Suprapubic skin (tissue), 4 donors: ENCODE results near the gene PSMA7. TPM values are rescaled to one million over a fixed set of nuclear protein-coding genes. Genes with fewer than 3 reads are reported as not detected.
A peak's percentile ranks its signal among the peaks of the same experiment; 100 is the strongest.

Source experiments
- DNase-seq, 2 donors: peaks; one replicate each; pipeline ENCODE4 v3.0.0-alpha.2; 2019; ENCODE audit warnings: low spot score in 2 of 2
- H3K27ac ChIP-seq: fragments of 200-600 bp; sonication (generic); one replicate; pipeline ENCODE4 v1.5.1; 2019
- H3K27me3 ChIP-seq: fragments of 200-600 bp; sonication (generic); one replicate; pipeline ENCODE4 v1.5.1; 2019
- H3K36me3 ChIP-seq: fragments of 200-600 bp; sonication (generic); one replicate; pipeline ENCODE4 v1.5.1; 2019
- H3K4me1 ChIP-seq: fragments of 200-600 bp; sonication (generic); one replicate; pipeline ENCODE4 v1.5.1; 2019
- H3K4me3 ChIP-seq: fragments of 200-600 bp; sonication (generic); one replicate; pipeline ENCODE4 v1.5.1; 2019; ENCODE audit warnings: mild to moderate bottlenecking
- H3K9me3 ChIP-seq: fragments of 200-600 bp; sonication (generic); one replicate; pipeline ENCODE4 v1.5.1; 2019
- CTCF ChIP-seq, 2 donors: fragments of 200-600 bp in 1 of 2; fragments of 450-650 bp in 1 of 2; sonication (generic) in 1 of 2; IDR thresholded peaks; one replicate each; pipeline ENCODE4 v1.5.1; 2016 to 2019; ENCODE audit warnings: antibody characterized with exemption in 2 of 2, mild to moderate bottlenecking in 1 of 2, moderate library complexity in 1 of 2
- EP300 ChIP-seq: sonication (generic); formaldehyde crosslinking; IDR thresholded peaks from one replicate; pipeline ENCODE4 v1.6.1; 2017; ENCODE audit warnings: antibody characterized with exemption
- POLR2A ChIP-seq, 2 donors: fragments of 450-650 bp; IDR thresholded peaks; one replicate each; pipeline ENCODE4 v1.6.1; 2017; ENCODE audit warnings: antibody characterized with exemption in 2 of 2, mild to moderate bottlenecking in 2 of 2, moderate library complexity in 2 of 2
- POLR2AphosphoS5 ChIP-seq, 3 donors: sonication (generic); formaldehyde crosslinking; IDR thresholded peaks; one replicate each; pipeline ENCODE4 v1.6.1; 2017; ENCODE audit warnings: antibody characterized with exemption in 3 of 3
- WGBS: methylation state at CpG from one replicate; pipeline ENCODE4 v1.1.5; 2018; 5-methylcytosine and 5-hydroxymethylcytosine counted together
- total RNA-seq, 4 donors: library from RNA; depleted of rRNA; stranded (reverse); fragments of >200 nt; gene quantifications; one replicate each; pipeline ENCODE4 v1.1.0, GENCODE V29; 2016

PSMA7 gene
- total RNA-seq, 4 donors from 2014 or later, result 163 to 226 (median 208) TPM

GRCh38 chr20:62158541-62158940 lies 15.3 kb upstream of the PSMA7 start:
- 97% methylated on average over 18 of the region's 22 CpGs for WGBS
- H3K36me3 ChIP-seq, result peaks cover 44% of the 10 kb centered on the region

GRCh38 chr20:62158088-62158400 lies 14.8 kb upstream of the PSMA7 start:
- H3K36me3 ChIP-seq, result peaks cover 39% of the 10 kb centered on the region
- H3K9me3 ChIP-seq, result no peaks in the 10 kb centered on the region
- no peak for DNase-seq
- no peak overlapping the region for H3K27ac ChIP-seq
- H3K4me1 ChIP-seq, result peaks cover 35% of the 10 kb centered on the region
- TF ChIP-seq POLR2A (IDR thresholded peaks at IDR 0.05), result no peak
- no peak for TF ChIP-seq CTCF (IDR thresholded peaks at IDR 0.05)
- TF ChIP-seq EP300, result no peak
- TF ChIP-seq POLR2AphosphoS5 (IDR thresholded peaks at IDR 0.05), result no peak
- no peaks in the 10 kb centered on the region for H3K27me3 ChIP-seq
- over 99% methylated on average over 12 of the region's 12 CpGs for WGBS
- H3K4me3 ChIP-seq, result no peak overlapping the region

More at GRCh38 chr20:62158541-62158940, 15.3 kb upstream of the PSMA7 start:
- Histone ChIP-seq H3K27me3 (no peaks in the 10 kb centered on the region), H3K27ac (no peak overlapping the region), H3K4me3 (no peak overlapping the region), H3K9me3 (no peaks in the 10 kb centered on the region), H3K4me1 (peaks cover 35% of the 10 kb centered on the region)
- no peak for DNase-seq
- TF ChIP-seq EP300 (no peak), CTCF (IDR thresholded peaks at IDR 0.05) (no peak), POLR2AphosphoS5 (IDR thresholded peaks at IDR 0.05) (no peak), POLR2A (IDR thresholded peaks at IDR 0.05) (no peak)

- no peak overlapping the region for H3K4me3 ChIP-seq
- peaks cover 37% of the 10 kb centered on the region for H3K36me3 ChIP-seq
- TF ChIP-seq POLR2A (IDR thresholded peaks at IDR 0.05), result no peak
- TF ChIP-seq EP300, result no peak
- TF ChIP-seq CTCF (IDR thresholded peaks at IDR 0.05), result no peak
- no peak for TF ChIP-seq POLR2AphosphoS5 (IDR thresholded peaks at IDR 0.05)
- H3K27me3 ChIP-seq, result no peaks in the 10 kb centered on the region
- no peak for DNase-seq
- WGBS, result 94% methylated on average over 20 of the region's 25 CpGs
- no peaks in the 10 kb centered on the region for H3K9me3 ChIP-seq
- no peak overlapping the region for H3K27ac ChIP-seq
- H3K4me1 ChIP-seq, result peaks cover 35% of the 10 kb centered on the region
These were observed 14.3 kb upstream of the PSMA7 start for GRCh38 chr20:62157387-62158087.

GRCh38 chr20:62156592-62157386 lies 13.6 kb upstream of the PSMA7 start:
- Histone ChIP-seq H3K9me3 (no peaks in the 10 kb centered on the region), H3K4me1 (peaks cover 35% of the 10 kb centered on the region), H3K4me3 (no peak overlapping the region), H3K27ac (no peak overlapping the region), H3K27me3 (no peaks in the 10 kb centered on the region), H3K36me3 (peaks cover 31% of the 10 kb centered on the region)
- TF ChIP-seq CTCF (IDR thresholded peaks at IDR 0.05) (peak; percentile 9 to 77), EP300 (no peak), POLR2AphosphoS5 (IDR thresholded peaks at IDR 0.05) (no peak)
- WGBS, result 41% methylated on average over 13 of the region's 24 CpGs
- no peak for DNase-seq

- WGBS, result 74% methylated on average over 2 of the region's 3 CpGs
- Histone ChIP-seq H3K36me3 (peaks cover 25% of the 10 kb centered on the region), H3K27ac (no peak overlapping the region), H3K9me3 (no peaks in the 10 kb centered on the region), H3K4me1 (peaks cover 37% of the 10 kb centered on the region), H3K4me3 (no peak overlapping the region), H3K27me3 (no peaks in the 10 kb centered on the region)
- no peak for DNase-seq
- no peak for TF ChIP-seq POLR2A (IDR thresholded peaks at IDR 0.05)
These were observed 13.0 kb upstream of the PSMA7 start for GRCh38 chr20:62156254-62156556.
